GM10847 (cell line): ENCODE results near the gene IQCK.

Experiments used
- POLR2A ChIP-seq: IDR thresholded peaks from 2 replicates; pipeline ENCODE4 v1.6.1; 2011; ENCODE audit not compliant: insufficient read length; ENCODE audit errors: extremely low read depth

IQCK gene

DNA sequence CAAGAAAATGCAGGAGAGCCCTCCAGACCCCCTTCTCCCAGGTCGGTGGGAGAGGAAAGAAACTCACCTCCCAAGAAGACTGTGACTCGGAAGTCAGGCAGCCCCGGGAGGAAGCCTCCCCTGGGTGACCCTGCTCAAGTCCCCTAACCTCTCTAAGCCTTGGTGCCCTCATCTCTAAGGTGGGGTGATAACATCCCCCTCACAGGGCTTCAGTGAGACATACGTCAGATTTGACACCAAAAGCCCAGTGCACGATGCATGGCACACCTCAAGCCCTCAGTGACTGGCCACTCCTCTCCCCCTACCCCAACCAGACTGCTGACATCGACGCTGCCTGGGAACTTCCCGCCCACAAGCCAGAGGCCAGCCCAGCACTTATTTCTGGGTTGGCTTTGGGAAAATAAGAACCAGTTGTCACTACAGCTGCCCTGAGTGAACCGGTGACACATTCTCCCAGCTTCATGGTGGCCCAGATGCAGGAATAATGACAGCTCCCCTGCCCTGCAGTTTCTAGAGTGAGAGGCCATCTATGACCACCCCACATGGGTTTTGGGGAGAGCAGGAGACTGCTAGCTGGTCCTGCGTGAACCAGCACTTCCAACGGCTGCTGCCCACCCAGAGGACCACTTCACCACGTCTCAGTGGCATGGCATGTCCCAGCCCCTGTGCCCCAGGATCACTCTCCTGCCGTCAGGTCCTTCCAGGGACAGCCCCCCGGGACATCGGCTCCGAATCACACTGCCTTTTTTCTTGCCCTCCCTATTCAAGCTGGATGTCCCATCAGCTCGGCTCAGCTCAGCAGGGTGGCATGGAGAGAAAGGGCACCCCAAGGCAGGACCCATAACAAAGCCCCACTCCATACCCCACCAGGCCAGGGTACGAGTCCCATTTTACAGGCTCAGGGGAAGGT, 9.5 kb upstream of the IQCK start:
- no peak for TF ChIP-seq POLR2A

GRCh38 chr16:19709381-19710136, 8.5 kb upstream of the IQCK start:
- TF ChIP-seq POLR2A, result no peak

DNA sequence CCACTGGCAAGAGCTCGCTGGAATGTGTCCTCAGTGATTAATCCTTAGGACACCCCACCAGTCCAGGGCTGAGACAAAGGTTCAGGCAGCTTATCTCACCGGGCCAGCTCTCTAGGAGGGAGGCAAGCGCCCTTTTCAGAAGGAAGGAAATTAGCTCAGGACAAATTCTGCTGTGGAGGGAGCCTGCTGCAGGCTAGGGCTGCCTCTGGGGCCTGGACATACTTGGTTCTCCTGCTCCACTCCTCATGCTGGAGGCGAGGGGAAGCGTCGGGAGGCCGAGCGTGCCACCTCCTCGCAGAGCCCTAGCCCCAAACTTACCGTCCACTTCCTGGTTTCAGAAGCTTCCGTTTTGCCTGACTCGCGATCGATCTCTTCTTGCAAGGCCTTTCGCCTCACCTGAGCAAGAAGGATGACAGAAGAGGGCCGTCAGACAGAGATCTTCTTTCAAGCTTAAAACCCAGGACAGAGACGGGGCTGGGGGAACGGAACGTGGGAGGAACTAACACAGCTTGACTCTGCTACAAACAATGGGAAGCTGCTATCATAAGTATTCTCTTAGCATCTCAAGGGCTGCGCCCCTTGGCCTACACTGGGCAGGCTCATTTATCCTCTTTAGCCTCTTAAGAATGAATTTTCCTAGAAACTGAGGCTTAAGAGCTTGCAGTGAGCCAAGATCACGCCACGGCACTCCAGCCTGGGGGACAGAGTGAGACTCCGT, 7.7 kb upstream of the IQCK start:
- no peak for TF ChIP-seq POLR2A

DNA sequence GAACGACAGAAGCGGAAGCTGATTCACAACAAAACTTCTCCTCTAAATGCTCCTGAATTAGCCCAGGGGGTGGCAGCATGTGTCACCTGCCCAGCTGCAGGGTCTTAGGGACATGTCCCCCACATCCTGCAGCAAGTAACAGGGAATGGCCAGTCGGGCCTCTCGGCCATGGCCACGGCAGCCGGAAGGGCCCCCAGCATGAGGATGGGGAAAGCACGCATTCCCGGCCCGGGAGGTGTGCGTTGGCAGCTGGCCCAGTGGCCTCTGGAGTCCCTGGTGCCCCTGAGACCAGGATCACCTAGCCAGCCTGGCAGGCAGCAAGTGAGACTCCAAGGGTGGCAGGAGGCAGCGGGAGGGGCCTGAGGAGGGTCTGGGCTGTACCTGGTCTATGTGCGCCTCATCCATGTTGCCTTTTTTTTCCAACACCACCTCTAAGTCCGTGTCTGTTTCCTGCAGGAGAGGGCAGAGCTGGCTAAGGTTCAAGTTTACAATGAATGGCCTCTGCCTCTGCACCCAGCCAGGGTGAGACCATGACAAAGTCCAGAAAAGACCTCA, 7.0 kb upstream of the IQCK start:
- TF ChIP-seq POLR2A, result no peak

DNA sequence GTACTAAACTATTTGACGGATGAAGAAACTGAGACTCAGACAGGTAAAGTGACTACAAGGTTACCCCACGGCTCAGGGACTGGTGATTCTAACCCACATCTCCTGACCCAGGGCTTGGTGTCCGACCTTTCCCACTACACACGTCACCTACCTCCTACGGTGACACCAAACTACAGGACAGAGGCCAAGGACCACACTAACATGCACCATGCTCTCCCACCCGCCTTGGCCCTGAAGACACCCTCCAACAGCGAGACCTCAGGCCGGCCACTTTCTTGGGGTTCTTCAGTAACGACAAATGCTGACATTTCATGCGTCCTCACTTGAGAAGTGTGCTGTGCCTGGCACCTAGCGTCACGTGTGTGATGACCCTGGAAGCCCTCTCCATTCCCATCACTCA, 6.4 kb upstream of the IQCK start:
- no peak for TF ChIP-seq POLR2A

DNA sequence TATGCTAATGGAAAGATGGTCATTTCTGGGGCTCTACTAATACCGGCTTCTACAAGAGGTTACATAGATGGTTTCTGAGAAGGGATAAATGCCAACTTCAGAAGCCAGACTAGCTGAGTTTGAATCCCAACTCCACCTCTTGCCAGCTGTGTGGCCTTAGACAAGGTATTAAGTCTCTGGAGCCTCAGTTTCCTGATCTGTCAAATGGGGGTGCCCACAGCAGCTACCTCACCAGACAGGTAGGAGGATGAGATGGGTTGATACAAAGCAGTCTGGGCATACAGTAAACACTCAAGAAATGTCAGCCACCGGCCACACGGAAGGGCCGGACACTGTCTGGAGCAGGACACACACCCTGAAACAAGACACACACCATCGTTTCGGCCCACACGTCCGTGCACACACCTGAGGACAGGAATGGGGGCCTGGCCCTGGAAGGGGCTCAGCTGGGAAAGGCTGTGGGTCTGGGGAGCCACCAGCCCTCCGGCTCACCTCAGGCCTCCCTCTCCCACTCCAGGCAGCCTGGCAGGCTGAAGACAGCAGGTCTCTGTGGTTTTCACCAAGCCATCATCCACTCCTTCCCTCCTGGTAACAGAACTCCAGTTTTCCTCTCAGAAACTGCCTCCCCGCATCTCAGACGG, 5.5 kb upstream of the IQCK start:
- no peak for TF ChIP-seq POLR2A

DNA sequence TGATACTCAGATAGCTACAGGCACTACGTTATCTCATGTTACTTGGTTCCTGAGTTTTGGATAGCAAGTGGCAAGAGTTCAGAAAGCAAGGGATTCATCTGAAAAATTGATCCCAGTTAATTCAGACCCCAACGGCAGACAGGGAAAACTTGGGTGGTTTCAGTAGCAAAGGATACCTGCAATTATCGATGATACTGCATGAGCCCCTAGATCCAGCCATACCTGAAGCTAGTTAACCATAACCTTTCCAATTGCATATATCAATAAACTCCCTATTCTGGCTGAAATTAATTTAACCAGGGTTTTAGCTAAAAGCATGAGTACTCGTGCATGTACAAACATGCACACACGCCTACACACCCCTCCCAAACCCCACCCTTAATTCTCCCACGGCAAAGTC, 4.4 kb upstream of the IQCK start:
- no peak for TF ChIP-seq POLR2A

GRCh38 chr16:19715566-19715965, 2.5 kb upstream of the IQCK start:
- TF ChIP-seq POLR2A, result no peak

GRCh38 chr16:19716183-19716582, 1.9 kb upstream of the IQCK start:
- no peak for TF ChIP-seq POLR2A

GRCh38 chr16:19717314-19717713, 757 bp upstream of the IQCK start:
- no peak for TF ChIP-seq POLR2A

DNA sequence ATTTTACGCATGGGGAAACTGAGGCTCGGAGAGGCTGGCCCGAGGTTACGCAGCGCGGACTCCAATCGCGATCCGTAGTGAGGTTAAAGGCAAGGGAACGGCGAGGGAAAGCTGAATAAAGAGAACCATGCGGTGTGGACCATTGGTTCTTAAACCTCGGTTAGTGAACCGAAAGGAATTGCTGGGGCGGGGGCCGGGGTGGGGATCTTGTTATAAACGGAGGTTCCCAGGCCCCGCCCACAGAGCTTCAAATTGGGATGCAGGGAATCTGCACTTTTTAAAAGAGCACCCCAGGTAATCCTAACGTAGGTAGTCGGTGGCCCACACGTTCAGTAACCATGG, 524 bp downstream of the IQCK start:
- no peak for TF ChIP-seq POLR2A

DNA sequence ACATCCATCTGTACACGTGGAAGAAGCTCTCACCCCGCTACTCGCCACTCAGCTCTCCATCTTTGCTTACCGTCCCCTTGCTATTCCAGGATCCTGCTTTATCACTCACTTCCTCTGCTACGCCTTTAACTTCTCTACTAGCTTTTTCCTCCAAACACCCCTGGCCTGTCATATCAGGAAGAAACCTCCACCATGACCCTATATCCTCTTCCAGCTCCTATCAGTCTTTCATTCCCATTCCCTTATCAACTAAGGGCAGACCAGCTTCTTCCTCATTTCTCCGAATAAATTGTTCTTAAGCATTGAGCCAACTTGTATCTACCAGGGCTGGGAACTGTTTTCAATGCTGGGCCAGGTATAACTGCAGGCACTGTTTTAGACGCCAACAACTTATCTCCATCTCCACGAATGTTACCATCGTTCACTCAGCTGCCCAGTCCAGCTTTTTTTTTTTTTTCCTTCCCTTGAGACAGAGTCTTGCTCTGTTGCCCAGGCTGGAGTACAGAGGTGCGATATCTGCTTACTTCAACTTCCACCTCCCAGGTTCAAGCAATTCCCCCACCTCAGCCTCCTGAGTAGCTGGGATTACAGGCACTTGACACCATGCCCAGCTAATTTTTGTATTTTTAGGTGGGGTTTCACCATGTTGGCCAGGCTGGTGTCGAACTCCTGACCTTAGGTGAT, 4.3 kb downstream of the IQCK start:
- TF ChIP-seq POLR2A, result no peak

- TF ChIP-seq POLR2A, result no peak
These were observed 4.9 kb downstream of the IQCK start for GRCh38 chr16:19722981-19723380.

GRCh38 chr16:19728636-19728965, 10.5 kb downstream of the IQCK start:
- TF ChIP-seq POLR2A, result no peak

DNA sequence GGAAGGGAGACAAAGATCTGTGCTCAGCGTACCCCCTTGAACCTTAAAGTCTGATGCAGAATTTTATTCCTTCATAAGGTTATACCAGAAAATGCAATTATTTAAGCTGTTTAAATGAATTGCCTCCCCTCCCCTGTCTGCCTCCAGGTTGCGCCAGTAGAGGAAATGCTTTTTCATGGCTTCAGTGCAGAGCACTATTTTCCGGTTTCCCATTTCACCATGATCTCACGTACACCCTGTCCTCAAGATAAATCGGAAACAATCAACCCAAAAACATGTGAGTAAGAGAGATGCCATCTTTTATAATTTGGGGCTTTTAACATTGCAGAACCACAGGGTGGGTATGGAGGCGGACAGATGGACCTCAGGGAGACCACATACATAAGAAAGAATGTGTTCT, 15.5 kb downstream of the IQCK start:
- TF ChIP-seq POLR2A, result no peak
